Measurements from ENCODE around the gene FBXW7.

The FBXW7 gene

GRCh38 chr4:152294331-152294730 lies 241.6 kb downstream of the FBXW7 start:
- no peak for DNase-seq (ENCODE audit: low read depth)
- H3K4me3 ChIP-seq (ENCODE audit: low read depth, low read length) = no peak overlapping the region
- no peak for TF ChIP-seq POLR2A (IDR thresholded peaks at IDR 0.05; ENCODE audit: extremely low read depth, insufficient read length)

DNA sequence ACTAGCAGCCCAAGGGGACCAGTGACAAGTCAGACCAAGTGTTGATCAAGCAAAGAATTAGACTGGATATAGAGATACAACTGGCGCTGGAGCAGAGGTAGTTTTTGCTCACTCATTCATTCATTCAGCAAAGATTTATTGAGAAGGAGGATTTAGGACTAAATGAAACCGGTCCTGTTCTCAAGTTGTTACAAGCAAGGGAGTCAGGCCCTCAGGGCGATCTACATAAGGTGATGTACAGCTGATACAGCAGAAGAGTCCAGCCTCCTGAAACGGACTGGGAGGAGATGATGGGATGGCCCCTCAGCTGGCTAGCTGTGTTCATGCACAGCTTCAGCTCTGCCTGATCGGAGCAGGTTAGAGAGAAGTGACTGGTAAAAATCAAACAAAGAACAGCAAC lies 242.4 kb downstream of the FBXW7 start:
- DNase-seq (ENCODE audit: low read depth) = no peak

GRCh38 chr4:152290366-152290921 lies 245.4 kb downstream of the FBXW7 start:
- no peak for DNase-seq (ENCODE audit: low read depth)
- H3K4me3 ChIP-seq (ENCODE audit: low read depth, low read length) = no peak overlapping the region
- TF ChIP-seq MYC (IDR thresholded peaks at IDR 0.05; ENCODE audit: low read depth, low read length) = no peak
- TF ChIP-seq MAX (IDR thresholded peaks at IDR 0.05; ENCODE audit: low read depth, low read length) = no peak
- TF ChIP-seq, protein P1, sequence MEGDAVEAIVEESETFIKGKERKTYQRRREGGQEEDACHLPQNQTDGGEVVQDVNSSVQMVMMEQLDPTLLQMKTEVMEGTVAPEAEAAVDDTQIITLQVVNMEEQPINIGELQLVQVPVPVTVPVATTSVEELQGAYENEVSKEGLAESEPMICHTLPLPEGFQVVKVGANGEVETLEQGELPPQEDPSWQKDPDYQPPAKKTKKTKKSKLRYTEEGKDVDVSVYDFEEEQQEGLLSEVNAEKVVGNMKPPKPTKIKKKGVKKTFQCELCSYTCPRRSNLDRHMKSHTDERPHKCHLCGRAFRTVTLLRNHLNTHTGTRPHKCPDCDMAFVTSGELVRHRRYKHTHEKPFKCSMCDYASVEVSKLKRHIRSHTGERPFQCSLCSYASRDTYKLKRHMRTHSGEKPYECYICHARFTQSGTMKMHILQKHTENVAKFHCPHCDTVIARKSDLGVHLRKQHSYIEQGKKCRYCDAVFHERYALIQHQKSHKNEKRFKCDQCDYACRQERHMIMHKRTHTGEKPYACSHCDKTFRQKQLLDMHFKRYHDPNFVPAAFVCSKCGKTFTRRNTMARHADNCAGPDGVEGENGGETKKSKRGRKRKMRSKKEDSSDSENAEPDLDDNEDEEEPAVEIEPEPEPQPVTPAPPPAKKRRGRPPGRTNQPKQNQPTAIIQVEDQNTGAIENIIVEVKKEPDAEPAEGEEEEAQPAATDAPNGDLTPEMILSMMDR (IDR thresholded peaks at IDR 0.05; ENCODE audit: low read depth, low read length) = no peak
- TF ChIP-seq POLR2A (IDR thresholded peaks at IDR 0.05; ENCODE audit: extremely low read depth, insufficient read length) = no peak

More for the DNA sequence above, 242.4 kb downstream of the FBXW7 start:
- H3K4me3 ChIP-seq (ENCODE audit: low read depth, low read length) = no peak overlapping the region
- no peak for TF ChIP-seq MYC (IDR thresholded peaks at IDR 0.05; ENCODE audit: low read depth, low read length)
- no peak for TF ChIP-seq POLR2A (IDR thresholded peaks at IDR 0.05; ENCODE audit: extremely low read depth, insufficient read length)
- TF ChIP-seq, protein P1 (IDR thresholded peaks at IDR 0.05; ENCODE audit: low read depth, low read length) = no peak
- TF ChIP-seq MAX (IDR thresholded peaks at IDR 0.05; ENCODE audit: low read depth, low read length) = no peak

DNA sequence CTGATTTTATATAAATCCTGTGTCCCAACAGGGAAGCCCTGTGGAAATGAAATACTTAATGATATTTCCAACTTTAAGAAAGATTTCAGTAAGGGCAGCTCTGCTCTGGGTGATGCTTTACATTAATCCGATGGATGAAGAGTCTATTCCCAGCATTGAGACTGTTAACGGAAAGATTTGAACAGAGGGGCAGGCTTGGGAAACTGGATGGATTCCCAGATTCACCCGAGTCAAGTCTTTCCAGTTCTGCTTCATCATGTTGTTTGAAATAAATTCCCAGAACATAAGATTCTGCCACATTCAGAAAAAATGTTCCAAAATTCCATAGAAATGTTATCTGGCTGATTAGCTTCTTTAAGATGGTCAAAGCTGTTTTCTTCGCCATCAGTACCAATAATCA lies 246.0 kb downstream of the FBXW7 start:
- no peak overlapping the region for H3K4me3 ChIP-seq (ENCODE audit: low read depth, low read length)
- no peak for DNase-seq (ENCODE audit: low read depth)
- TF ChIP-seq POLR2A (IDR thresholded peaks at IDR 0.05; ENCODE audit: extremely low read depth, insufficient read length) = no peak
- no peak for TF ChIP-seq MYC (IDR thresholded peaks at IDR 0.05; ENCODE audit: low read depth, low read length)
- no peak for TF ChIP-seq MAX (IDR thresholded peaks at IDR 0.05; ENCODE audit: low read depth, low read length)
- TF ChIP-seq, protein P1 (IDR thresholded peaks at IDR 0.05; ENCODE audit: low read depth, low read length) = no peak

GRCh38 chr4:152289541-152289940 lies 246.4 kb downstream of the FBXW7 start:
- TF ChIP-seq MYC (IDR thresholded peaks at IDR 0.05; ENCODE audit: low read depth, low read length) (no peak), MAX (IDR thresholded peaks at IDR 0.05; ENCODE audit: low read depth, low read length) (no peak), POLR2A (IDR thresholded peaks at IDR 0.05; ENCODE audit: extremely low read depth, insufficient read length) (no peak)
- TF ChIP-seq, protein P1 (IDR thresholded peaks at IDR 0.05; ENCODE audit: low read depth, low read length) = no peak
- H3K4me3 ChIP-seq (ENCODE audit: low read depth, low read length) = no peak overlapping the region
- no peak for DNase-seq (ENCODE audit: low read depth)

DNA sequence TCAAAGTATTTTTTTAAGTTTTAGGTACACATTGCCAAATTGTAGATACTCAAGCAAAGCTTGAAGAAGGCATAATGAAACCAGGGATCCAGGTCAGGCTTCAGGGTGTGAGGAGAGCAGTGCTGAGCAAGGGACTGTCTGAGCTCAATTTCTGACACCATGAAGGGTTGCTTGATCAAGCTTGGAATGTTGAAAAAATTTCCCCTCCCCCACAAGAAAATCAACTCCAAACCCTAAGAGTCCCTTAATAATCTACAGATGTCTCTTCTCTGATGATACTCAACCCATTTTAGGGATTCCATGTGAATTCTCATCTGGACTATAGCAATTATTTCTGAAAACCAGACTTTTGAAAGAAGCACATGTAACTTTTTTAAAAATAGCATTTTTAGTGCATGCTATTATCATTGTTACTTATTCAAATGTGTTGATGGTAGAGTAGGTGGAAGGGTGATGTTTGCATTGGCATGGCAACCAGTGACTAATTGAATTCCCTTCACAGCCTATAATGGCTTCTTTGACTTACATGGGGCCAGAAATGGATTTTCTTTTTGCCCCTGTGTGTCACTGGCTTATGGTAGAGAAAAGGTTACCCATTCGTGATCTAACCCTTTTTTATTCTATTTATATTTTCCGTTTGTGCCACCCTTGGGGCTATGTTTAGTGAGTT lies 252.0 kb downstream of the FBXW7 start:
- H3K4me3 ChIP-seq (ENCODE audit: low read depth, low read length) = no peak overlapping the region
- DNase-seq (ENCODE audit: low read depth) = no peak
- TF ChIP-seq MYC (IDR thresholded peaks at IDR 0.05; ENCODE audit: low read depth, low read length) (no peak), POLR2A (IDR thresholded peaks at IDR 0.05; ENCODE audit: extremely low read depth, insufficient read length) (no peak), MAX (IDR thresholded peaks at IDR 0.05; ENCODE audit: low read depth, low read length) (no peak)
- TF ChIP-seq, protein P1 (IDR thresholded peaks at IDR 0.05; ENCODE audit: low read depth, low read length) = no peak

All from NB4 (cell line).